CD8-positive, alpha-beta memory T cell (primary cell): ENCODE results near the gene COASY. TPM values are rescaled to one million over a fixed set of nuclear protein-coding genes. Genes with fewer than 3 reads are reported as not detected.

Experiments used
- CTCF ChIA-PET: fragments of 350-600 bp; sonication (Branson Sonifier 250); formaldehyde crosslinking; loops from one replicate; lab custom pipeline; 2021; ENCODE audit warnings: antibody characterized with exemption; lab: Charles Lee
- POLR2A ChIA-PET: fragments of 350-600 bp; sonication (Branson Sonifier 250); formaldehyde crosslinking; loops from one replicate; lab custom pipeline; 2021; ENCODE audit warnings: antibody characterized with exemption; lab: Charles Lee
- DNase-seq, 5 donors: peaks; one replicate each; pipeline versions ENCODE4 v3.0.0 to v3.0.0-alpha.2; 2020 to 2022; ENCODE audit warnings: mixed read lengths in 1 of 5
- H3K27ac ChIP-seq: one replicate; pipeline ENCODE4 v1.7.0; 2013; ENCODE audit warnings: low read depth, mild to moderate bottlenecking, low read length, moderate library complexity
- H3K27me3 ChIP-seq: 2 replicates; pipeline ENCODE4 v1.7.0; 2013; ENCODE audit warnings: low read length, mild to moderate bottlenecking; ENCODE audit not compliant: insufficient read depth, poor library complexity, severe bottlenecking
- H3K36me3 ChIP-seq: 2 replicates; pipeline ENCODE4 v1.7.0; 2013; ENCODE audit warnings: mild to moderate bottlenecking, low read length, moderate library complexity; ENCODE audit not compliant: insufficient read depth
- H3K4me1 ChIP-seq: 2 replicates; pipeline ENCODE4 v1.7.0; 2013; ENCODE audit warnings: mild to moderate bottlenecking, low read length, moderate library complexity; ENCODE audit not compliant: insufficient read depth
- H3K4me3 ChIP-seq: 2 replicates; pipeline ENCODE4 v1.7.0; 2013; ENCODE audit warnings: mild to moderate bottlenecking, low read length
- H3K9me3 ChIP-seq: 2 replicates; pipeline ENCODE4 v1.7.0; 2013; ENCODE audit warnings: mild to moderate bottlenecking, low read length
- H3K27ac Mint-ChIP-seq, 8 donors: one replicate each; pipeline ENCODE4 v1.8.0; 2020 to 2021; ENCODE audit warnings: mixed read lengths in 8 of 8, mild to moderate bottlenecking in 6 of 8, inconsistent platforms in 3 of 8, moderate library complexity in 3 of 8
- H3K27me3 Mint-ChIP-seq, 2 donors: one replicate each; pipeline ENCODE4 v1.8.0; 2020 to 2021; ENCODE audit warnings: mixed read lengths in 2 of 2, mild to moderate bottlenecking in 1 of 2, moderate library complexity in 1 of 2
- H3K36me3 Mint-ChIP-seq, 3 donors: one replicate each; pipeline ENCODE4 v1.8.0; 2020 to 2021; ENCODE audit warnings: mixed read lengths in 3 of 3, inconsistent platforms in 1 of 3, mild to moderate bottlenecking in 1 of 3
- H3K4me1 Mint-ChIP-seq, 3 donors: one replicate each; pipeline ENCODE4 v1.8.0; 2020 to 2021; ENCODE audit warnings: mixed read lengths in 3 of 3, inconsistent platforms in 1 of 3, mild to moderate bottlenecking in 1 of 3
- H3K4me3 Mint-ChIP-seq, 7 donors: one replicate each; pipeline ENCODE4 v1.8.0; 2020 to 2021; ENCODE audit warnings: mixed read lengths in 7 of 7, mild to moderate bottlenecking in 6 of 7, moderate library complexity in 4 of 7, inconsistent platforms in 2 of 7
- H3K9me3 Mint-ChIP-seq, 5 donors: one replicate each; pipeline ENCODE4 v1.8.0; 2020 to 2022; ENCODE audit warnings: mixed read lengths in 5 of 5, mild to moderate bottlenecking in 3 of 5, moderate library complexity in 2 of 5, inconsistent platforms in 1 of 5
- polyA plus RNA-seq: library from polyadenylated mRNA; unstranded; fragments of 300-500 nt; fragmentation: Illumina TruSeq; gene quantifications from one replicate; pipeline ENCODE4 v1.2.3, GENCODE V29; 2021
- total RNA-seq, 2 experiments: library from RNA; stranded (reverse); gene quantifications; one replicate each; pipeline ENCODE4 v1.2.3, GENCODE V29; 2021

COASY gene
- total and polyA plus RNA-seq, 3 experiments from 2014 or later = 65.6 to 107 (median 103) TPM

DNA sequence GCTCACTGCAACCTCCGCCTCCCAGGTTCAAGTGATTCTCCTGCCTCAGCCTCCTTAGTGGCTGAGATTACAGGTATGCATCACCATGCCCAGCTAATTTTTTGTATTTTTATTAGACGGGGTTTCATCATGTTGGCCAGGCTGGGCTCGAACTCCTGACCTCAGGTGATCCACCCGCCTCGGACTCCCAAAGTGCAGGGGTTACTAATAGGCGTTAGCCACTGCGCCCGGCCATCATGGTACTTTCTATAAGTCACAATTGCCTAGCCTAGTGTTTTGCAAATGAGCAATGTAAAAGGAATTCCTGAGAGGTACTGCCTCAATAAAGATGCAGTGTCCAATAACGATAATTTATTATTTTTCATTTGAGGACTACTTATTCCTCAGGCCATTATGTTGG lies 29.5 kb downstream of the COASY start:
- Histone ChIP-seq H3K4me3 (no peak overlapping the region), H3K4me1 (no peaks in the 10 kb centered on the region), H3K36me3 (peaks cover 36% of the 10 kb centered on the region), H3K27me3 (no peaks in the 10 kb centered on the region), H3K9me3 (no peaks in the 10 kb centered on the region), H3K27ac (no peak overlapping the region)
- H3K4me1 Mint-ChIP-seq = peaks cover 11 to 29% (median 16%) of the 10 kb centered on the region in 3 donors
- H3K9me3 Mint-ChIP-seq = no peaks in the 10 kb centered on the region
- ChIA-PET CTCF (interaction anchor here (1.1 to 1.7 kb wide), 2 partner anchors 13 to 17 kb away, joined by 3 to 5 read pairs; no protein-coding TSS in a partner anchor), POLR2A (interaction anchor here (0.6 to 1.0 kb wide), 2 partner anchors 14 to 625 kb away, joined by 4 to 5 read pairs; no protein-coding TSS in a partner anchor)
- no peak overlapping the region for H3K27ac Mint-ChIP-seq
- no peak overlapping the region for H3K4me3 Mint-ChIP-seq
- H3K27me3 Mint-ChIP-seq = no peaks in the 10 kb centered on the region
- DNase-seq = no peak
- H3K36me3 Mint-ChIP-seq = peaks cover 2 to 81% (median 5%) of the 10 kb centered on the region in 3 donors

DNA sequence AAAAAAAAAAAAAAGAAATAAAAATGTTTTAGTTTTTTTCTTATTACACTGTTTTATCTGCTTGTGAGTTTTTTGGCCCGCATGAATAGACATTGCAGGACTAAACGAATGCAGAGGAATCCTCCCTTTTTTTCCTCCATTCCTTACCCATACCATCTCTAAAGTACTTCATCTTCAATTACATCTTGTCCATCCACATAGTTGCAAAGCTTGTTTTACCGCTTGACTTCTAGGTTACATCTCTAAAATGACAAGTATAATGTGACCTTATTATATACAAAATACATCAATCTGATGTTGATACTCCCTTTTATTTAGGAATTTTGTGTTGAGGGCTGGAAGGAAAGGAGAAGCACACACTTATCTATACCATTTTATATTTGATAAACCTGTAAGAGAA lies 34.4 kb downstream of the COASY start:
- Mint-ChIP-seq H3K4me3 (no peak overlapping the region), H3K27ac (peak overlapping the region in 2 of 8 donors; percentile 30 to 76), H3K36me3 (peaks cover 3 to 57% (median 5%) of the 10 kb centered on the region in 3 donors), H3K27me3 (no peaks in the 10 kb centered on the region), H3K9me3 (no peaks in the 10 kb centered on the region), H3K4me1 (peaks cover 22 to 44% (median 30%) of the 10 kb centered on the region in 3 donors)
- Histone ChIP-seq H3K9me3 (no peaks in the 10 kb centered on the region), H3K4me1 (peaks cover 15% of the 10 kb centered on the region), H3K36me3 (peaks cover 8% of the 10 kb centered on the region), H3K27ac (no peak overlapping the region), H3K27me3 (no peaks in the 10 kb centered on the region), H3K4me3 (no peak overlapping the region)
- DNase-seq = no peak
- CTCF ChIA-PET = interaction anchor here (0.6 kb wide), 1 partner anchor 555 kb away, joined by 3 read pairs; no protein-coding TSS in a partner anchor
- POLR2A ChIA-PET = interaction anchor here (1.0 kb wide), 1 partner anchor 11 kb away, joined by 4 read pairs; no protein-coding TSS in a partner anchor

DNA sequence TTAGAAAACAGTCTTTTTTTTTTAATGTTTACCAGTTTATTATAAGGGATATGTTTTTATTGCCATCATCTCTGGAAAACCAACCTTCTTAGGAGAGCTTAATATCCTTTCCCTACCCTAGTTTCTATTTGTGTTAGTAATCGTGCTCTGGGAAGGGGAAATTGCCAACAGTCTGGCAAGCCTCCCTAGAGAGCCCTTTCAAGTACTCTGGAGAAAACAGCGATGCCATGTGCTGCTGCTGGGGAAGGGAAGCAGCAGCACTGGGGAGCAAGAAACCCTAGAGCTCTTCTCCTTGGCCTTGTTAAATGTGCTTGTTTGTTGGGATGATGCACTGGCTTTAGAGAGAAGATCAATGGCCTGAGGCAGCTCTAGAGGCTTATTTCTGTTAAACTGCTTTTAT lies 37.0 kb downstream of the COASY start:
- no peaks in the 10 kb centered on the region for H3K9me3 Mint-ChIP-seq
- H3K4me3 ChIP-seq = no peak overlapping the region

DNA sequence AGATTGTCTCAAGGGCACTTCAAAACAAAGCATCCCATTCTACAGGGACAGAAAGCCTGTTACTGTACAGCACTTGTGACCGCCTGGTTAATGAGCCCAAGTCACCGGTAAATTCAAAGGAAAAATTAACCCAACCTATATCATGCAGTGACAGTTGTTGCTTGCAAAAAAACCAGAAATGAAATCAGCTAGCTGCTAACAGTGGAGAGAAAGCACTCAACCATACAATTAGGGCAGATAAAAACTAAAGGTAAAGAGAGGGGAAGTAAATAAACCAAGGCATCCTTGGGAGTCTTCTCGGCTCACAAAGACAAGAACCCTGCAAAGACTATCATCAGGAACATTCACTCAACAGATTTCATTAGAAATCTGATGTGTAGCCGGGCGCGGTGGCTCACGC lies 41.4 kb downstream of the COASY start:
- Histone ChIP-seq H3K9me3 (no peaks in the 10 kb centered on the region), H3K27me3 (no peaks in the 10 kb centered on the region), H3K4me1 (peaks cover 57% of the 10 kb centered on the region), H3K36me3 (peaks cover 7% of the 10 kb centered on the region), H3K4me3 (no peak overlapping the region), H3K27ac (no peak overlapping the region)
- DNase-seq = no peak
- peak overlapping the region in 2 of 7 donors; percentile 23 to 71 for H3K4me3 Mint-ChIP-seq
- POLR2A ChIA-PET = no interaction called here
- peaks cover 58 to 80% (median 74%) of the 10 kb centered on the region in 3 donors for H3K4me1 Mint-ChIP-seq
- CTCF ChIA-PET = no interaction called here
- H3K9me3 Mint-ChIP-seq = no peaks in the 10 kb centered on the region
- H3K36me3 Mint-ChIP-seq = peaks cover 0 to 58% (median 10%) of the 10 kb centered on the region in 3 donors
- H3K27ac Mint-ChIP-seq = peak overlapping the region in 4 of 8 donors; percentile 1 to 55 (median 47)
- no peaks in the 10 kb centered on the region for H3K27me3 Mint-ChIP-seq

More for the DNA sequence above, 37.0 kb downstream of the COASY start:
- DNase-seq = no peak
- ChIA-PET POLR2A (interaction anchor here (0.7 kb wide), 1 partner anchor 129 kb away, joined by 3 read pairs; no protein-coding TSS in a partner anchor), CTCF (no interaction called here)
- peaks cover 15% of the 10 kb centered on the region for H3K4me1 ChIP-seq
- H3K27me3 ChIP-seq = no peaks in the 10 kb centered on the region
- H3K4me3 Mint-ChIP-seq = peak overlapping the region in 1 of 7 donors; percentile 15
- no peak overlapping the region for H3K27ac ChIP-seq
- no peaks in the 10 kb centered on the region for H3K27me3 Mint-ChIP-seq
- H3K9me3 ChIP-seq = no peaks in the 10 kb centered on the region
- H3K27ac Mint-ChIP-seq = peak overlapping the region in 3 of 8 donors; percentile 26 to 60 (median 43)
- H3K36me3 ChIP-seq = no peaks in the 10 kb centered on the region
- H3K4me1 Mint-ChIP-seq = peaks cover 27 to 45% (median 39%) of the 10 kb centered on the region in 3 donors
- peaks cover 3 to 50% (median 6%) of the 10 kb centered on the region in 3 donors for H3K36me3 Mint-ChIP-seq

DNA sequence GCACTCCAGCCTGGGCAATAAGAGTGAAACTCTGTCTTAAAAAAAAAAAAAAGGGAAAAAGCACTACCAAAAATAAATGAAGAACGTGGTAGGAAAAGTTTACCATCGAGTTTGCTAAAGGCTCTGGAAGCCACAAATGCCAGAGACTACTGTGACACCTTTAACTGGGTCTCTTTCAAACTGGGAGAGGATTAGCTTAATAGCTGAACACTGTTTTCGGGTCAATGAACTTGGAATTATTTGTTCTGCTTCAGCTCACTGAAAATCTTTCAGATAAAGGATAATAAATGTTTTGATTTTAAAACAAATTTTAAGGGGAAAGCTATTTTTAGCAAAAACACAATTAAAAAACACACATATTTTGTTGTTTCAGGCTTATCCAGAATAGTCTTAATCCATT lies 45.8 kb downstream of the COASY start:
- H3K4me1 ChIP-seq = peaks cover 43% of the 10 kb centered on the region
- peaks cover 0 to 1% (median 0%) of the 10 kb centered on the region in 5 donors for H3K9me3 Mint-ChIP-seq

DNA sequence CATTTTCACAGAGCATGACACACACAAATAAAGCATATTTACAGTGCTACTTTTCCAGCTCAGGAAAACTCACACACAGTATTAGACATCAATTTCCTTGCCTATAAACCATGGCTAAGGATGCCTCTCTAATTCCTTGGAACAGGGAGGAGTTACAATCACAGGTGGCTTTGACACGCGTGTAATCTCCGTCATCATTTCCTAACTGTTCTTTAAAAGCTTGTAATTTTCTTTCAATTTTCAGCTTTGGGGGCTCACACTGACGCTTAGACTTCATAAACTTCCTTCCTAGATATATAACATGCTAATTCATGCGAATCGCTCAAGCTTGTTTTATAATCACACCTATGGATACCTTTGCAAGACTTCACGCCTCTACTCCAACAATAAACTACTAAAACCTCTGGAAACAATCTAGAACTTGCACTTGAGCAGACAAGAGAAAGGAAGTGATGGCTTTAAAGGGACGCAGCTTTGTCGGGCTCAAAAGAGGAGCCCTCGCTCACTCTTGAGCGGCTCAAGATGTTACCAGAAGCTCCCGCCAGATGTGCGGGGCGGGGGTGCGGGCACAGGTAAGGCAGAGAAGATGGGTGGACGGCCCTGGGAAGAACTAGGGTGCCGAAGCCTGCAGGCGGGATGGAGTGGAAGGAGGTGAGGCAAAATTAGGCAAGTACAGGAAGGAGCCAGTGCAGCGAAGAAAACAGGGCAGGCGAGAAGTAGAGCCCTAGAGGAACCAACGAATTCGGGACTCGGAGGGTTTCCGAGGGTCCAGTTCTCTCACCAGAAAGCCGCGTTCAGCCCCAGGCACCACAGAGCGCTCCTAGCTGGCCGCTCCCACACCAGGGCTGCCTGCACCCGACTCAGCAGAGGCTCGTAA lies 46.6 kb downstream of the COASY start:
- ChIA-PET POLR2A (interaction anchor here (0.5 to 1.8 kb wide), 13 partner anchors 14 to 752 kb away, joined by 3 to 10 read pairs (median 3); partner anchors contain the start of genes BECN1, NAGLU and PSMC3IP), CTCF (interaction anchor here (0.7 to 3.1 kb wide), 11 partner anchors 15 to 75 kb away, joined by 3 to 23 read pairs (median 5); partner anchors contain the start of gene PSMC3IP)
- H3K4me3 ChIP-seq = peak overlapping the region; percentile 93
- H3K4me1 ChIP-seq = peaks cover 43% of the 10 kb centered on the region
- peaks cover 47 to 60% (median 60%) of the 10 kb centered on the region in 3 donors for H3K4me1 Mint-ChIP-seq
- DNase-seq = peak in 3 of 5 donors; percentile 17 to 49 (median 46)
- H3K36me3 ChIP-seq = peaks cover 15% of the 10 kb centered on the region
- peaks cover under 1 to 56% (median 10%) of the 10 kb centered on the region in 3 donors for H3K36me3 Mint-ChIP-seq
- no peaks in the 10 kb centered on the region for H3K27me3 ChIP-seq
- H3K4me3 Mint-ChIP-seq = peak overlapping the region; percentile 99 to 100 (median 99)
- peak overlapping the region; percentile 96 to 100 (median 98) for H3K27ac Mint-ChIP-seq
- no peaks in the 10 kb centered on the region for H3K9me3 ChIP-seq
- H3K27ac ChIP-seq = peak overlapping the region; percentile 80
- peaks cover 0 to 1% (median 0%) of the 10 kb centered on the region in 5 donors for H3K9me3 Mint-ChIP-seq
- H3K27me3 Mint-ChIP-seq = no peaks in the 10 kb centered on the region

More for the DNA sequence above, 45.8 kb downstream of the COASY start:
- DNase-seq = no peak
- Histone ChIP-seq H3K27me3 (no peaks in the 10 kb centered on the region), H3K4me3 (peak overlapping the region; percentile 93), H3K36me3 (peaks cover 12% of the 10 kb centered on the region), H3K27ac (peak overlapping the region; percentile 80), H3K9me3 (no peaks in the 10 kb centered on the region)
- H3K27me3 Mint-ChIP-seq = no peaks in the 10 kb centered on the region
- peaks cover 54 to 68% (median 68%) of the 10 kb centered on the region in 3 donors for H3K4me1 Mint-ChIP-seq
- peak overlapping the region; percentile 99 to 100 (median 99) for H3K4me3 Mint-ChIP-seq
- CTCF ChIA-PET = interaction anchor here (1.2 to 3.1 kb wide), 7 partner anchors 15 to 76 kb away, joined by 5 to 23 read pairs (median 5); partner anchors contain the start of gene PSMC3IP
- POLR2A ChIA-PET = interaction anchor here (0.5 to 1.3 kb wide), 7 partner anchors 11 to 525 kb away, joined by 3 to 6 read pairs (median 3); no protein-coding TSS in a partner anchor
- peak overlapping the region; percentile 46 to 100 (median 96) for H3K27ac Mint-ChIP-seq
- H3K36me3 Mint-ChIP-seq = peaks cover 0 to 57% (median 11%) of the 10 kb centered on the region in 3 donors

DNA sequence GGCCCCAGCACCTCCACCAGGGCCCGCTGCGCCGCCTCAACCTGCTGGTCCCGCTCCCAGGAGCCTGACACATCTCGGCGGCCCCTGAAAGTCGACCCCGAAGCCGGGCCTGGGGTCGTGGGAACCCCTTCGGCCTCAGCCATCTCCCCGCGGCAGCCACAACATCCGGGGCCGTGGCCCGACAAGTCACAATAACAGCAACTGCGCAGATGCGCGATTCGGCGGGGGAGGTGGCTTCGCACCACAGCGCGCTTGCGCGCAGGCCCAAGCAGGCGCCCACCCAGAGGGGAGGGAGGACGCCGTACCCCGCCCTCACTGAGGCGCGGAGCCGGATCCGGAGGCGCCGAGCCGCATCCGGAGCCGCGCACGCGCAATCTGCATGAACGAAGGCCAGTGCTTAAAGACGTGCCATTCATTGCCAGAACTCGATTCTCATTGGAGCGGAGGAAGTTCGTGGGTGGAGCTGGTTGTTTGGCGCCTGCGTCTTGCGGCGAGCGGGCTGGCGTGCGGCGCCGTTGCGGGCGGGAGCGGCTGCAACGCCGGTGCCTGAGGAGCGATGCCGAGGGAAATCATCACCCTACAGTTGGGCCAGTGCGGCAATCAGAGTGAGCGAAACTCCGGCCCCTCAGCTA lies 47.4 kb downstream of the COASY start, which contains the start of the genes RETREG3 and TUBG1:
TSS of gene RETREG3 (minus strand) at position 193 of the 632 bp plus-strand sequence. CDS start at position 143, 50 bp downstream.
TSS of gene TUBG1 (plus strand) at position 502 of the 632 bp plus-strand sequence. CDS start at position 557, 55 bp downstream.
- ChIA-PET CTCF (interaction anchor here (0.7 to 3.1 kb wide), 12 partner anchors 14 to 75 kb away, joined by 3 to 23 read pairs (median 5); partner anchors contain the start of gene PSMC3IP), POLR2A (interaction anchor here (1.0 to 1.8 kb wide), 6 partner anchors 31 to 752 kb away, joined by 3 to 10 read pairs (median 4); partner anchors contain the start of genes BECN1, NAGLU and PSMC3IP)
- peaks cover 39% of the 10 kb centered on the region for H3K4me1 ChIP-seq
- H3K9me3 Mint-ChIP-seq = peaks cover 0 to 1% (median 0%) of the 10 kb centered on the region in 5 donors
- H3K4me3 Mint-ChIP-seq = peak within 1 kb of the TSS; percentile 99 to 100 (median 99)
- no peaks in the 10 kb centered on the region for H3K27me3 ChIP-seq
- peaks cover 15% of the 10 kb centered on the region for H3K36me3 ChIP-seq
- H3K27me3 Mint-ChIP-seq = no peaks in the 10 kb centered on the region
- H3K4me1 Mint-ChIP-seq = peaks cover 42 to 54% (median 54%) of the 10 kb centered on the region in 3 donors
- H3K9me3 ChIP-seq = no peaks in the 10 kb centered on the region
- H3K27ac Mint-ChIP-seq = peak within 1 kb of the TSS; percentile 96 to 100 (median 98)
- H3K4me3 ChIP-seq = peak within 1 kb of the TSS; percentile 93
- peak within 1 kb of the TSS; percentile 88 for H3K27ac ChIP-seq
- peak; percentile 99 to 100 (median 99) for DNase-seq
- peaks cover 4 to 58% (median 13%) of the 10 kb centered on the region in 3 donors for H3K36me3 Mint-ChIP-seq
